HepG2 (cell line): ENCODE results near the gene TOM1L1. TPM values are rescaled to one million over a fixed set of nuclear protein-coding genes. Genes with fewer than 3 reads are reported as not detected.
"Not testable (repeated sequence)": the region's sequence is repeated elsewhere in the genome, so short reads cannot be mapped to it uniquely, and the experiment has no call there.

Experiments used
- ATAC-seq: fragments of 200-7000 bp; cut with Tn5 transposase; 3 replicates; pipeline ENCODE4 v1.9.1; 2020; ENCODE audit warnings: mild to moderate bottlenecking, moderate library complexity
- BruUV-seq: library from RNA; stranded (reverse); fragments of 400-500 nt; replicated peaks from 2 replicates; lab custom pipeline; 2021; lab: Mats Ljungman, UMichigan
- CTCF ChIA-PET: fragments of 300-600 bp; formaldehyde crosslinking; extraction: SDS; loops from one replicate; lab custom pipeline; 2021; ENCODE audit warnings: low total read pairs, inconsistent platforms, low intra/inter-chr PET ratio; lab: Yijun Ruan, JAX
- POLR2A ChIA-PET: fragments of 350-600 bp; sonication (Branson Sonifier 250); formaldehyde crosslinking; loops from one replicate; lab custom pipeline; 2020; ENCODE audit warnings: antibody characterized with exemption, inconsistent platforms; lab: Yijun Ruan, JAX
- DNase-seq: peaks from one replicate; pipeline ENCODE4 v3.0.0-alpha.2; 2015; ENCODE audit warnings: low spot score
- FAIRE-seq: peaks from 3 replicates; lab custom pipeline; 2011; peaks lifted over from hg19 to GRCh38; lab: Jason Lieb, UNC
- H2AFZ ChIP-seq: one replicate; pipeline ENCODE4 v1.6.1; 2011; ENCODE audit warnings: low read length, inconsistent platforms
- H3K27ac ChIP-seq: fragments of 300-600 bp; 3 replicates; pipeline ENCODE4 v1.8.0; 2011; ENCODE audit warnings: mixed run types, mild to moderate bottlenecking, mixed read lengths, low read length, inconsistent platforms; ENCODE audit not compliant: insufficient read depth; ENCODE audit errors: extremely low read length
- H3K27me3 ChIP-seq, 2 experiments: fragments of 200-600 bp in 1 of 2; 2 replicates in 1 of 2; 3 replicates in 1 of 2; pipeline versions ENCODE4 v1.6.0 to v1.8.0; 2011; ENCODE audit warnings: low read length in 2 of 2, mild to moderate bottlenecking in 2 of 2, moderate library complexity in 2 of 2, inconsistent platforms in 1 of 2; ENCODE audit not compliant: insufficient read depth in 2 of 2, control insufficient read depth in 1 of 2
- H3K36me3 ChIP-seq, 2 experiments: fragments of 200-600 bp in 1 of 2; replicated peaks in 1 of 2; 2 replicates in 1 of 2; 3 replicates in 1 of 2; pipeline versions ENCODE4 v1.5.1 to v1.8.0; 2011; ENCODE audit warnings: low read length in 2 of 2, inconsistent platforms in 1 of 2; ENCODE audit not compliant: insufficient read depth in 2 of 2, control insufficient read depth in 1 of 2
- H3K4me1 ChIP-seq: 2 replicates; pipeline ENCODE4 v1.5.1; 2012; ENCODE audit warnings: low read length, inconsistent platforms; ENCODE audit not compliant: insufficient read depth
- H3K4me2 ChIP-seq: 2 replicates; pipeline ENCODE4 v1.6.0; 2011; ENCODE audit warnings: low read depth, low read length, inconsistent platforms
- H3K4me3 ChIP-seq, 3 experiments: fragments of 200-600 bp in 1 of 3; sonication (generic), shearing (Covaris generic) in 1 of 3; replicated peaks in 1 of 3; 2 replicates each; pipeline ENCODE4 v1.5.1; 2011 to 2016; ENCODE audit warnings: low read length in 3 of 3, inconsistent platforms in 2 of 3, low read depth in 2 of 3, mild to moderate bottlenecking in 2 of 3, control low read depth in 1 of 3, mixed read lengths in 1 of 3; ENCODE audit not compliant: insufficient read depth in 1 of 3
- H3K79me2 ChIP-seq: one replicate; pipeline ENCODE4 v1.6.1; 2011; ENCODE audit warnings: low read length, inconsistent platforms; ENCODE audit not compliant: insufficient read depth
- H3K9ac ChIP-seq: 2 replicates; pipeline ENCODE4 v1.6.0; 2011; ENCODE audit warnings: mild to moderate bottlenecking, low read depth, low read length, inconsistent platforms; ENCODE audit not compliant: insufficient read depth
- H3K9me3 ChIP-seq: 2 replicates; pipeline ENCODE4 v1.5.1; 2012; ENCODE audit warnings: mild to moderate bottlenecking, low read length
- H4K20me1 ChIP-seq: 2 replicates; pipeline ENCODE4 v1.6.0; 2011; ENCODE audit warnings: inconsistent platforms, mild to moderate bottlenecking, low read length, moderate library complexity; ENCODE audit not compliant: insufficient read depth
- DNMT1 ChIP-seq: sonication (generic); formaldehyde crosslinking; IDR thresholded peaks from 2 replicates; pipeline ENCODE4 v1.5.1; 2020; ENCODE audit warnings: mild to moderate bottlenecking, missing genetic modification reagents
- FIP1L1 ChIP-seq: fragments of 200-400 bp; formaldehyde crosslinking; IDR thresholded peaks from 2 replicates; pipeline ENCODE4 v1.6.1; 2018; ENCODE audit warnings: low read depth, mild to moderate bottlenecking, low read length, moderate library complexity, borderline replicate concordance; ENCODE audit not compliant: insufficient read depth
- FLYWCH1 ChIP-seq: sonication (generic); formaldehyde crosslinking; IDR thresholded peaks from 2 replicates; pipeline ENCODE4 v1.8.1; 2023; ENCODE audit warnings: mild to moderate bottlenecking, missing genetic modification reagents
- FOXK1 ChIP-seq: sonication (generic); formaldehyde crosslinking; IDR thresholded peaks from 2 replicates; pipeline ENCODE4 v1.4.0; 2020; ENCODE audit warnings: low read depth, missing genetic modification reagents, borderline replicate concordance
- KLF12 ChIP-seq: sonication (generic); formaldehyde crosslinking; IDR thresholded peaks from 2 replicates; pipeline ENCODE4 v1.4.0; 2020; ENCODE audit warnings: missing genetic modification reagents, borderline replicate concordance
- MBD4 ChIP-seq: IDR thresholded peaks from 2 replicates; pipeline ENCODE4 v1.6.1; 2012; ENCODE audit warnings: low read length, inconsistent platforms, borderline replicate concordance
- SMAD1 ChIP-seq: sonication (generic); formaldehyde crosslinking; IDR thresholded peaks from 2 replicates; pipeline ENCODE4 v1.4.0; 2020; ENCODE audit warnings: missing genetic modification reagents, low read depth, mild to moderate bottlenecking, borderline replicate concordance
- WIZ ChIP-seq: sonication (generic); formaldehyde crosslinking; IDR thresholded peaks from 2 replicates; pipeline ENCODE4 v1.5.1; 2020; ENCODE audit warnings: mild to moderate bottlenecking, missing genetic modification reagents
- ZSCAN25 ChIP-seq: sonication (generic); formaldehyde crosslinking; IDR thresholded peaks from 2 replicates; pipeline ENCODE4 v1.8.0; 2022; ENCODE audit warnings: mild to moderate bottlenecking, missing genetic modification reagents
- WGBS: methylation state at CpG from one replicate; pipeline ENCODE4 v1.1.6; 2017; ENCODE audit warnings: low lambda C conversion rate; 5-methylcytosine and 5-hydroxymethylcytosine counted together
- in situ Hi-C: cut with HindIII; loops from 2 replicates; pipeline ENCODE4 v1.10.0; 2017; ENCODE audit warnings: low pct_unique_long_range_greater_than_20kb; ENCODE audit not compliant: extremely low pct_ligation_motif_present
- intact Hi-C: fragments of 100-400 bp; cut with micrococcal nuclease; formaldehyde crosslinking; loops from one replicate; pipeline ENCODE4 v1.10.0; 2022; ENCODE audit not compliant: unreplicated experiment
- polyA plus RNA-seq, 8 experiments: library from polyadenylated mRNA; depleted of rRNA in 3 of 8; stranded (reverse) in 7 of 8; unstranded in 1 of 8; fragments of >200 nt; fragmentation: Illumina TruSeq in 4 of 8; extraction: Trizol in 4 of 8; gene quantifications; 2 replicates each; pipeline versions ENCODE4 v1.2.1 to v1.2.3, GENCODE V29; 2011 to 2016; ENCODE audit warnings: low read depth in 4 of 8, missing spikeins in 1 of 8, mixed read lengths in 1 of 8; ENCODE audit not compliant: insufficient read depth in 1 of 8
- total RNA-seq, 5 experiments: library from RNA; depleted of rRNA; stranded (reverse); fragments of >200 nt; fragmentation: Illumina TruSeq; extraction: Trizol; gene quantifications; 2 replicates each; pipeline ENCODE4 v1.2.3, GENCODE V29; 2016; ENCODE audit warnings: low read depth in 1 of 5
- TF ChIP-seq, protein P1 (sequence below): sonication (generic); formaldehyde crosslinking; IDR thresholded peaks from 2 replicates; pipeline ENCODE4 v1.4.0; 2020; ENCODE audit warnings: missing genetic modification reagents, mild to moderate bottlenecking, borderline replicate concordance
- TF ChIP-seq, protein P2 (sequence below): sonication (generic); formaldehyde crosslinking; IDR thresholded peaks from 2 replicates; pipeline ENCODE4 v1.5.0; 2020; ENCODE audit warnings: mild to moderate bottlenecking, missing genetic modification reagents

The TOM1L1 gene
- total and polyA plus RNA-seq, 2 of the 13 experiments (the other 11 are each of a cell fraction or from before 2014, with no cell fraction given): 45.3 to 51.3 TPM

DNA sequence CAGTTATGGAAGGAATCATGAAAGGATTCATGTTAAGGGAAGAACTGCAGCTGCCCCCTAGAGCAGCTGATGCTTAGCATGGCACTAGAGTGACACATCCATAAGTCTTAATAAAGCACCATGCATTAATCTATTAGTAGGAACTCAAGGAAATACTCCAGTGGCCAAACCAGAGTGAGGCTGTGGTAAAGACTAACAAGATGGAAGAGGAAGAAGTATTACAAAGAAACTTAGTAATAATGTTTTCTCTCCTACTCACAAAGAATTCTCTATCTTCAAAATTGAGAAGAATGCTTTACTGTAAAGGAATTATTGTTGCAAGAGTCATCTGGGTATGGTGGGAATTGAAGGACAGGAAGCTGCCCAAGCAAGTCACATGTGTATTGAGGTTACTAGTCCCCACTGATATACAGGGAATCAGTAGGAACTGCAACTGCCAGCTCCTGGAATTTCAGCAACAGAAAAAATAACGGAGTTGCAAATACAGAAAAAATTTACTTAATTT lies 29.9 kb upstream of the TOM1L1 start:
- Histone ChIP-seq H3K9me3 (no peaks in the 10 kb centered on the region), H3K79me2 (no peaks in the 10 kb centered on the region), H3K4me2 (no peak overlapping the region), H3K4me1 (no peaks in the 10 kb centered on the region), H4K20me1 (no peaks in the 10 kb centered on the region), H3K27ac (no peak overlapping the region), H3K36me3 (no peaks in the 10 kb centered on the region), H3K4me3 (no peak overlapping the region), H3K27me3 (no peaks in the 10 kb centered on the region), H2AFZ (no peak overlapping the region), H3K9ac (no peak overlapping the region)
- in situ Hi-C loops (no loop called here), intact Hi-C loops (no loop called here)
- POLR2A ChIA-PET: no interaction called here
- CTCF ChIA-PET: no interaction called here
- TF ChIP-seq WIZ (CRISPR knock-in tag) (no peak), FOXK1 (CRISPR knock-in tag) (no peak), FIP1L1 (no peak), DNMT1 (CRISPR knock-in tag) (no peak), FLYWCH1 (CRISPR knock-in tag) (no peak), KLF12 (CRISPR knock-in tag) (no peak), SMAD1 (CRISPR knock-in tag) (no peak), ZSCAN25 (CRISPR knock-in tag) (no peak), MBD4 (no peak)
- TF ChIP-seq, protein P1, sequence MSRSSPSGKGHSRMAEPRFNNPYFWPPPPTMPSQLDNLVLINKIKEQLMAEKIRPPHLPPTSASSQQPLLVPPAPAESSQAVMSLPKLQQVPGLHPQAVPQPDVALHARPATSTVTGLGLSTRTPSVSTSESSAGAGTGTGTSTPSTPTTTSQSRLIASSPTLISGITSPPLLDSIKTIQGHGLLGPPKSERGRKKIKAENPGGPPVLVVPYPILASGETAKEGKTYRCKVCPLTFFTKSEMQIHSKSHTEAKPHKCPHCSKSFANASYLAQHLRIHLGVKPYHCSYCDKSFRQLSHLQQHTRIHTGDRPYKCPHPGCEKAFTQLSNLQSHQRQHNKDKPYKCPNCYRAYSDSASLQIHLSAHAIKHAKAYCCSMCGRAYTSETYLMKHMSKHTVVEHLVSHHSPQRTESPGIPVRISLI (CRISPR knock-in tag): no peak
- TF ChIP-seq, protein P2, sequence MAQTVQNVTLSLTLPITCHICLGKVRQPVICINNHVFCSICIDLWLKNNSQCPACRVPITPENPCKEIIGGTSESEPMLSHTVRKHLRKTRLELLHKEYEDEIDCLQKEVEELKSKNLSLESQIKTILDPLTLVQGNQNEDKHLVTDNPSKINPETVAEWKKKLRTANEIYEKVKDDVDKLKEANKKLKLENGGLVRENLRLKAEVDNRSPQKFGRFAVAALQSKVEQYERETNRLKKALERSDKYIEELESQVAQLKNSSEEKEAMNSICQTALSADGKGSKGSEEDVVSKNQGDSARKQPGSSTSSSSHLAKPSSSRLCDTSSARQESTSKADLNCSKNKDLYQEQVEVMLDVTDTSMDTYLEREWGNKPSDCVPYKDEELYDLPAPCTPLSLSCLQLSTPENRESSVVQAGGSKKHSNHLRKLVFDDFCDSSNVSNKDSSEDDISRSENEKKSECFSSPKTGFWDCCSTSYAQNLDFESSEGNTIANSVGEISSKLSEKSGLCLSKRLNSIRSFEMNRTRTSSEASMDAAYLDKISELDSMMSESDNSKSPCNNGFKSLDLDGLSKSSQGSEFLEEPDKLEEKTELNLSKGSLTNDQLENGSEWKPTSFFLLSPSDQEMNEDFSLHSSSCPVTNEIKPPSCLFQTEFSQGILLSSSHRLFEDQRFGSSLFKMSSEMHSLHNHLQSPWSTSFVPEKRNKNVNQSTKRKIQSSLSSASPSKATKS (CRISPR knock-in tag): no peak
- DNase-seq (no peak), FAIRE-seq (no peak), ATAC-seq (no peak)
- 2% methylated on average over 1 of the region's 1 CpG for WGBS
- BruUV-seq: no TSS peak

DNA sequence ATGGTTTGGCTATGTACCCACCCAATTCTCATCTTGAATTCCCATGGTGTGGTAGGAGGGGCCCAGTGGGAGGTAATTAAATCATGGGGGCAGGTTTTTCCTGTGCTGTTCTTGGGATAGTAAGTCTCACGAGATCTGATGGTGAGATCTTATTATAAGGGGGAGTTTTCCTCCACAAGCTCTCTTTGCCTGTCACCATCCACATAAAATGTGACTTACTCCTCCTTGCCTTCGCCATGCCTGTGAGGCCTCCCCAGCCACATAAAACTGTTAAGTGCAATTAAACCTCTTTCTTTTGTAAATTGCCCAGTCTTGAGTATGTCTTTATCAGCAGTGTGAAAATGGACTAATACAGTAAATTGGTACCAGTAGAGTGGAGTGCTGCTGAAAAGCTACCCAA lies 24.7 kb upstream of the TOM1L1 start:
- in situ Hi-C loops: loop anchor here (25.0 kb wide), 2 partner anchors 939 to 1839 kb away; no protein-coding TSS in a partner anchor

More for the DNA sequence above, 24.7 kb upstream of the TOM1L1 start:
- H3K4me1 ChIP-seq, intact Hi-C loops, FAIRE-seq, H3K9ac ChIP-seq, H3K79me2 ChIP-seq, ATAC-seq, H3K4me2 ChIP-seq, BruUV-seq, DNase-seq, H3K36me3 ChIP-seq, H2AFZ ChIP-seq, H3K27ac ChIP-seq, CTCF ChIA-PET, H4K20me1 ChIP-seq, H3K9me3 ChIP-seq, H3K4me3 ChIP-seq, H3K27me3 ChIP-seq, POLR2A ChIA-PET: not testable (repeated sequence)
- 10% methylated on average over 2 of the region's 2 CpGs for WGBS
